Activated CD4-positive, alpha-beta T cell treated with anti-CD3 and anti-CD28 coated beads, Interleukin-10, Interleukin-2, amounts not matched to agents 100 ng/mL and 50 ng/mL, durations not matched to agents 16 hours and 8 hours (primary cell): Measurements from ENCODE around the gene CLIC3.

Experiments used
- DNase-seq: peaks from one replicate; pipeline ENCODE4 v3.0.0-alpha.2; 2020

The CLIC3 gene

DNA sequence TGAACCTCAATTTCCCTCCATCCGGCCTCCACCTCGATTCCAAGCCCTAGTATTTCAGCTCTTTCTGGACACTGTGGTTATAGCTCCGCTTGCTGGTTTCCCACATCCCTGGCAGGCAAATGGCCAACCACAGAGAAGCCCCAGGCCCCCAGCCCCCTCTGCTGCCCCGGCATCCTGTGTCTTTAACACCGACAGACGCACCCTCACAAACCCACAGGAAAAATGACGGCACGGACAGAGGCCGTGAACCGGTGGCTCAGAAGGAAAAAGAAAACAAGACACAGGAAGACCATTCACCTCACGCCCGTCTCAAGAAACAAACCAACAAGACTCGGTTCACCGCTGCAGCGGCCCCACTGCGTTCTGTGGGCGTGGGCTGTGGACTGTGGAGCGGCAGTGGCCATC, 1.5 kb upstream of the CLIC3 start:
- peak; percentile 33 for DNase-seq

DNA sequence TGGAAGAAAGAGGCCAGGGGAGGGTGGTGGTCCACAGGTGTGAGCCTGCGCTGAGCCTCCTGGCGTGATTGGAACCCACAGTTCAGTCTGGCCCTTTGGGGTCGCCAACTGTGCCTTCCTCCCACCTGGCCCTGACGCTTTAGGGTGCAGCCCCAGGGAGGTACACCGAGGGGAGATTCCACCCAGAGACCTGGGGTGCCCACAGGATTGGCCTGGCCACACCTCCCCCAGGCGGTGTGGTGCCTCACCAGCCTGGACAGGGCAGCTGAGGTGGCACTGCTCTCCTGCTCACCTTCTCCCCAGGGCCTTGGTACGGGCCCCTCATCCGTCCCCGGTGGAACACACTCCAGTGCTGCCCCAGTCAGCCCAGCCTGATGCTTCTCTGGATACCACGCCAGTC, 1.0 kb upstream of the CLIC3 start:
- no peak for DNase-seq

DNA sequence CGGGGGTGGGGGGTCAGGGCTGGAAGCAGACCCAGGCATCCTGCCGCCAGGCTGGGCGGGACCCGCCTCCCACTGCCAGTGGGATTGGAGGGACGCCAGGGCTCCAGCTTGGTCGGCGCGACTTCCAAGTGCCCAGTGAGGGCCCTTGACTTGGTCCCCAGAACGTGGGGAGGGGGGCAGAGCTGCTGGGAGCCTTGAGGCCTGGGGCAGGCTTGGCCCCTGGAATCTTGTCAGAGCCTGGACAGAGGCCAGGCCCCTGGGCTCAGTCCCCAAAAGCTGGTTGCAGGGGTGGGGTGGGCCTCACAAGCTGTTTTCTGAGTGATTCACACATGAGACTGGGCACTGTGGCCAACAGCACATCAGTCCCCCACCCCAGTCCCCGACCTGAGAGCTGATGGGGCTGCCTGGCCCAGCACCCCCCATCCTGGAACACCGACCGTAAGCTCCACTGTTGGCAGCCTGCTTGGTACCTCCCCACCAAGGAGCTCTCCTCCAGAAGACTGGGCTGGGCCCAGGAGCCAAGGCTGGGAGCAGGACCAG, 526 bp downstream of the CLIC3 start:
- no peak for DNase-seq

DNA sequence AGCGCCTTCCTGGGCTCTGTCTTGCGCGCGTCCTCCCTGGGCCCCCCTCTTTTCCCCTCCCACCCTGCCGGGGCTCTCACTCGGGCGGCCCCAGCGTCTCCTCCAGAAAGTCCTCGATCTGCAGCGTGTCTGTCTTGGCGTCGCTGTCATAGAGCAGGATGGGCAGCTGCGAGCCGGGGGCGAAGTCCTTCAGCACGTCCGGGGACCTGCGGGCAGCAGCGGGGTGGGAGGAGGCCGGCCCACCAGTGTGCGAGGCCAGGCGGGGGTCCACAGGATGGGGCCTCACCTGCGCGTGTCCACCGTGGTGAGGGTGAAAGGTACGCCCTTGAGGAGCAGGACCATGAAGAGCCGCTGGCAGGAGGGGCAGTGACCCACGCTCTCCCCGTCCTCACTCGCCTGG, 1.0 kb downstream of the CLIC3 start:
- DNase-seq, result no peak

DNA sequence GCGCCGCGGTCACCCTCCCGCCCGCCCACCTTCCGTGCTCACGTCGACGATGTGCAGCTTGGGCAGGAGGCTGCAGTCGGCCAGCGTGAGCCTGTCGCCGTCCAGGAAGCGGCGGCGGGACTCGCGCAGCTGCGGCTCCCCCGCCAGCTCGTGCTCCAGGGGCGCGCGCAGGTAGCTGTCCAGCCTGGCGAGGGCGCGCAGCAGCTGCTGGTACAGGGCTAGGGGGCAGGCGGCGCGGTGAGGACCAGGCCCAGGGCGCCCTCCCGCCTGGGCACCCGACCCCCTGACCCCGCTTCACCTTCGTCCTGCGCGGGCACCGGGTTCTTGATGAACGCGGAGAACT, 1.5 kb downstream of the CLIC3 start:
- DNase-seq, result no peak

DNA sequence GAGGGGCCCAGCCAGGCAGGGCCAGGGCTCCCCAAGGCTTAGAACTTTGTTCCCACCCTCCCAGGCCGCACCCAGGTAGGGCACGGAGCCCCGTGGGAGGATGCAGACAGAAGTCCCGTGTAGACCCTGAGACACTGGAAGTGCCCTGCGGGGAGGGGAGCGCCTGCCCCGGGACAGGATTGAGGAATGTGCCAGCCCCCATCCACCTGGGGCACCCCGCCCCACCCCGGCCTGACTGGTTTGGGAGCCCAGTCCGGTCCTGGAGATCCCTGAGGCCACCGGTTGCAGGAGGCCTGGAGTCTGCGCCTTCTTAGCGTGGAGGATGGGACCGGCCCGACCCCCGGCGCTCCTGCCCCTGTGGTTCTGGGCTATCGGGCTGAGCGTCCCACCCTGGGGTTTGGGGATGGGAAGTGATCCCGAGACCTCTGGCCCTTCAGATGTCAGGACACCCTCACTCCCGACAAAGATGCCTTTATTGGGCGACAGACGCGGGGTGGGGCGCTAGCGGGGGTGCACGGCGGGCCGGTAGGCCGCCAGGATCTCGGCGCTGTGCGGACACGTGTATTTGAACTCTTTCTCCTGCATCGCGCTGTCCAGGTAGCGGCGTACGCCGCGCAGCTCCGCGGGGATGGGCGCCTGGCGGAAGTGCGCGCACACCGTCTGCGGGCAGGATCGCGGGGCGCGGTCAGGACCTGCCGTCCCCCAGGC, 2.0 kb downstream of the CLIC3 start:
- no peak for DNase-seq

DNA sequence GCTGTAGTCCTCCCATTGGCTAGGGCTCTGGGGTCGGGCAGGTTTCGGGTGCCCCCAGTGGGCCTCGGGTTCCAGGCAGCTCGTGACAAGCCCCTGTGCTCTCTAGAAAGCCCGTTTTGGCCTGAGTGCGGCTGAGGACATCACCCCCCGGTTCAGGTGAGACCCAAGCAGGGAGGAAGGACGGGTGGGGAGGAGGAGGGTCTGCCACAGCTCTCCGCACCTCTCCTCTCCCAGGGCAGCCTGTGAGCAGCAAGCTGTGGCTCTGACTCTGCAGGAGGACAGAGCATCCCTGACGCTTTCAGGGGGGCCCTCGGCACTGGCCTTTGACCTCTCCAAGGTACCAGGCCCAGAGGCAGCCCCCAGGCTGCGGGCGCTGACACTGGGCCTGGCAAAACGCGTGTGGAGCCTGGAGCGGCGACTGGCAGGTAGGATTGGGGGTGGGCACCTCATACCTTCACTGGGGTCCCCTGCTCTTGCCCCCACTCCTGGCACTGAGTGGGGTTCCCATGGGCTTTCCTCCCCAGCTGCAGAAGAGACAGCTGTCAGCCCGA, 3.5 kb downstream of the CLIC3 start:
- no peak for DNase-seq

DNA sequence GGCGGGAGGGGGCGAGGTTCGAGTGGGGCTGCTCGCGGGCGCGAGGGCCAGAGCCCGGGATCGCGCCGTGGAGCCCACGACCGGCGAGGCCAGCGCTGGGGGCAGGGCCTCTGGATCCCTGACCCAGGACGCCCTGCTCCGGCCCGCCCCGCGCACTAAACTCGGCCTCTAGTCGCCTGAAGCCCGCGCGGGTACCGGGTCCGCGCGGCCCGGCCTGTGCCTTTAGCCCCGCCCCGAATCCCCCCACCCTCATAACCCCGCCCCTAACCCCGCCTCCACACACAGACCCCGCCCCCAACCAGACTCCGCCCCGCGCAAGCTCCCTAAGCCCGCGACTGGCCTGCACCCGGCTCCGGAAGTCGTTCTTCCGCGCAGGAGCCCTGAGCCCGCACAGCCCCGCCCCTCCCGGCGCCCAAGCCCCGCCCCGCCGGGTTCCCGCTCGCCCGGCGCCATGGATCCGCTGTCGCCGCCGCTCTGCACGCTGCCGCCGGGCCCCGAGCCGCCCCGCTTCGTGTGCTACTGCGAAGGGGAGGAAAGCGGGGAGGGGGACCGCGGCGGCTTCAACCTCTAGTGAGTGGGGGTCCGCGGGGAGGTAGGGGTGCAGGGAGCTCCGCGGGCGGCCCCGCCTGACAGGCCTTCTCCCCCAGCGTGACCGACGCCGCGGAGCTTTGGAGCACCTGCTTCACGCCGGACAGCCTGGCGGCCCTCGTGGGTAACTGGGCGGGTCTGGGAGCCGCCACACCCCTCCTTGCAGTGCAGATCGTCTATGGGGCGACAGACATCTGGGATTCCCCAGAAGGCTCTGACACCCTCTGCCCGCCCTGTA, 4.2 kb downstream of the CLIC3 start, which contains the start of gene PAXX:
PAXX (plus strand) TSS at position 430 of the 826 bp plus-strand sequence; CDS start at position 452, 22 bp downstream.
- DNase-seq, result peak; percentile 97

DNA sequence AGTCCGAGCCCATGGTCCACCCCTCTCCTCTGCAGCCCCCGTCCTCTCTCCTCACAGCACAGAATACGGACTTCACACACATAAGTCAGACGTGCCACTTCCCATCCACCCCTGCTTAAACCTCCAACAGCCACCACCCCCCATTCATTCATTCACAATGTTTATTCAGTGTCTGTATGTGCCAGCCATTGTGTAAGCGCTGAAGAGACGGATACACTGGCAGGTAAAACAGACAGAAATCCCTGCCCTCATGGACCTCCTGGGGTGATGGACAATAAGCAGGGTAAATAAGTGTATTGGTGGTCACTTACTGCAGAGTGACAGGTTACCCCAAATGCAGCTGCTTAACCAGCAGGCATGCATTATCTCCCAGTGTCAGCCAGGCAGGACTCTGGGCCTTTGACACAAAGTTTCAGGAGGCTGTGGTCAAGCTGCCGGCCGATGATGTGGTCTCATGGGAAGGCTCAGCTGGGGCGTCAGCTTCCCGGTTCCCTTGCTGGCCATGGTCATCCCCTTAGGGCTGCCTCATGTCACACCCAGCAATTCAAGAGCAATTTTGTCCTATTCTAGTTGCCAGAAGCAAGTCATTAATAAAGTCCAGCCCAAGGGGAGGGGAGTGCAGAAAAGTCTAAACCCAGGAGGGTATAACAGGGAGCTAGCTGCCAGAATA, 6.0 kb downstream of the CLIC3 start:
- DNase-seq, result no peak

DNA sequence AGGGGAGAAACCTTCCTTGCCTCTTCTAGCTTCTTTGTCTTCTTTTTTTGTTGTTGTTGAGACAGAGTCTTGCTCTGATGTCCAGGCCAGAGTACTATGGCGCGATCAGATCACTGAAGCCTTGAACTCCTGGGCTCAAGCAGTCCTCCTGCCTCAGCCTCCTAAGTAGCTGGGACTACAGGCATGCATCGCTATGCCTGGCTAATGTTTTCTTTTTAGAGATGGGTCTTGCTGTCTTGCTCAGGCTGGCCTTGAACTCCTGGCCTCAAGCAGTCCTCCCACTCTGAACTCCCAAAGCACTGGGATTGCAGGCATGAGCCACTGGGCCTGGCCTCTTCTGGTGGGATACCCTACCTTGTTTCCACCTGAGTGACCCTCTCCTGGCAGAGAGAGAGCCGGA, 7.5 kb downstream of the CLIC3 start:
- DNase-seq, result no peak

DNA sequence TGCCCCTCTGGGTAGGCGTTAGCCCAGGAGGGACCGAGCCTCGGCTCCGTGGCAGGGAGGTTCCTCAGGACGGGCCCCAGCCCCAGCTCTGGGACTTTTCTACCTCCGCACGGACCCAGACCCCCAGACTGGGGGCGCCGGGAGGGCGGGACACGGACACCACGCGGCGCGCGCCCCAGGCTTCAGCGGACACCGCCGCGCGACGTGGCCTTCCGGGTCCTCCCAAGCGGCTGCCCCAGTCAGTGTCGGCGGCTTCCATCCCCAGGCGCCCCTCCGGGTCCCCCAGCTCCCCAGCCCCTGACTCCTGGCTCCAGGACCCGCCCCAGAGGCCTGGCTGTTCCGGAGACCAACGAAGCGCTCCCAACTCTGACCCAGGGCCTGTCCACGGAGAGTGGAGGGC, 10.5 kb downstream of the CLIC3 start:
- no peak for DNase-seq

DNA sequence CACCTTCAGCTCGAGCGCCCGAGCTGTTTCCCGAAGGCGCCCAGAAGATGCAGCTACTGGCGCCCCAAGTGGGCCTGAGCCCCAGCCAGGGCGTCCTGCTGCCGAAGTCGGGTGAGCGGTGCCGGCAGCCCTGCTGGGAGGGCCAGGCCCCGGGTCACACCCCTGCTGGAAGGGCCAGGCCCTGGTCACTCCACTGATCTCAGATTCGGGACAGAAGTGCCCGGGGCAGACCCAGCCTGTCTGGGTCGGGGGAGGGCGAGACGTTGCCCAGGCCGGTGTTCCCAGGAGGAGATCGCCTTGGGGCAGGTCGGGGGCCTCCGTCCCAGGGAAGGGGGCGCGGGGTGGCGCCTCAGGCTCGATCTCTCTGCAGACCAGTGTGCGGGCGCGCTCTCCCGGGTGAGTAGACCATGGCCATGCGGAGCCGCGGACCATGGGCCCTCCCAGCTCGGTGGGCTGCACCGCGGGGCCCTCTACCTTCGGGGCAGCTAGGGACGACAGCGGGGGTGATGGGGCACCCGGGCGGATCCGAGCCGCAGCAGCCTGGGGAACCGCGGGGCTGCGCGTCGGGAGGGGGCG, 11.3 kb downstream of the CLIC3 start:
- DNase-seq, result no peak

DNA sequence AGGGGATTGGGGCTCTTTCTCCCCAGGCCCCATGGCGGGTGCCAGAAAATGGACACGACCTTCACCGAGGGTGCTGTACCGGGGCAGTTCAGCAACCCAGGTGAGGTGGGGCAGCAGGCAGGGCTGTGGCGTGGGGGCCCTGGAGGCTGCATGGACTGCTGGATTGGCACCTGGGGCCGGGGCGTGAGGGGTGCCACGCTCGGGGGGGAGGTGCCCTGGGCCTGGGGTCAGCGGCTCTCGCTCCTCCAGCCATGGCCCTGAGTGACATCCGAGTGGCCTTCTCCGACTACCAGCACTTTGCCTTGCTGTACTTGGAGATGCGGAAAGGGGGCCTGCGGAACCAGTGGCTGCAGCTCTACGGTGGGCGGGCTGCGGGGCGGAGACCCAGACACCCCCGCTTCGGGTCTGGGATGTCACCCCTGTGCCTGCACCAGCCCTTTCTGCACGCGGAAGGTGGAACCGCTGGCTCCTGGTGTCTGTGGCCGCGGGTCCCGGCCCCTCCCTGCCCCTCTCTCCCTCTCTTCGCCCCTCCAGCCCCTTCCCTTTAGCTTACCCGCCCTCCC, 11.8 kb downstream of the CLIC3 start:
- no peak for DNase-seq

DNA sequence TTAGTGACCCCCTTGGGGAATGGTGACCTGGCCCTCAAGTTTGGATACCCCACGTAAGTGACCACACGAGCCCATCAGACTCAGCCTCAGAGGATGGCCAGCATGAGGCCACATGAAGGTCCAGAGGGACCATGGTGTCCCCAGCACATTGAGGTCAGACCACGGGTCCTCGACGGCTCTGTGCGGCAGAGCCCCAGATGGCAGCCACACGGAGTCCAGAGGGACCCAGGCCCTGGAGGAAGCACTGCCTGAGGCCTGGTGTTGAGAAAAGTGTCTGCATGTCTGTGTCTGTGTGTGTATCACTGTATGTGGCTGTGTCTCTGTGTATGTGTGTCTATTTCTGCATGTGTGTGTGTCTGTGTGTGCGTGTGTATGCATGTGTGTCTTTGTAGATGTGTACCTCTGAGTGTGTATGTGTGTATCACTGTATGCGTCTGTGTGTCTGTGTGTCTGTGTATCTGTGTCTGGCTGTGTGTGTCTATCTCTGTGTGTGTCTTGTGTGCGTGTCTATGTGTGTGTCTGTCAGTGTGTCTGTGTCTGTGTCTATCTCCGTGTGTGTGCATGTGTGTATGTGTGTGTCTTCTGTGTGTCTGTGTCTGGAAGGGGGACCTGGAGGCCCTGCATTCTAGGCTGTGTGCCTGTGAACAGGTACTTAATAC, 12.6 kb downstream of the CLIC3 start:
- no peak for DNase-seq

DNA sequence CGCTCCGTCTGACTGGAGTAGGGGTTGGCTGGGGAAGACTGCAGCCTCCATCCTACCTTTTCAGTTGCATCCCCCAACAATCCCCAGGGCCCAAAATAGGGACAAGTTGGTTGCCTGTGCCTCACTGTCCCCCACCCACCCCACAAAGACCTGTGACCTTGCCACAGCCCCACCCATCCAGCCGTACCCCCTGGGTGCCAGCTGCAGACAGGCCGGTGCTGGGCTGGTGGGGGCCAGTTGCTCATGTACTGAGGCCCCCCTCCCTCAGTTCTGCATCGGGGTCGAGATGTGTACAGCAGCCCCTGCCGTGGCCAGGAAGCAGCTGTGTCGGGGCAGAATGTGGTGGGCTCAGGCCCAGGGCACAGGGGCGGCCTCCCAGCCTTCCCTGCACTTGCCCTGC, 13.2 kb downstream of the CLIC3 start:
- no peak for DNase-seq

DNA sequence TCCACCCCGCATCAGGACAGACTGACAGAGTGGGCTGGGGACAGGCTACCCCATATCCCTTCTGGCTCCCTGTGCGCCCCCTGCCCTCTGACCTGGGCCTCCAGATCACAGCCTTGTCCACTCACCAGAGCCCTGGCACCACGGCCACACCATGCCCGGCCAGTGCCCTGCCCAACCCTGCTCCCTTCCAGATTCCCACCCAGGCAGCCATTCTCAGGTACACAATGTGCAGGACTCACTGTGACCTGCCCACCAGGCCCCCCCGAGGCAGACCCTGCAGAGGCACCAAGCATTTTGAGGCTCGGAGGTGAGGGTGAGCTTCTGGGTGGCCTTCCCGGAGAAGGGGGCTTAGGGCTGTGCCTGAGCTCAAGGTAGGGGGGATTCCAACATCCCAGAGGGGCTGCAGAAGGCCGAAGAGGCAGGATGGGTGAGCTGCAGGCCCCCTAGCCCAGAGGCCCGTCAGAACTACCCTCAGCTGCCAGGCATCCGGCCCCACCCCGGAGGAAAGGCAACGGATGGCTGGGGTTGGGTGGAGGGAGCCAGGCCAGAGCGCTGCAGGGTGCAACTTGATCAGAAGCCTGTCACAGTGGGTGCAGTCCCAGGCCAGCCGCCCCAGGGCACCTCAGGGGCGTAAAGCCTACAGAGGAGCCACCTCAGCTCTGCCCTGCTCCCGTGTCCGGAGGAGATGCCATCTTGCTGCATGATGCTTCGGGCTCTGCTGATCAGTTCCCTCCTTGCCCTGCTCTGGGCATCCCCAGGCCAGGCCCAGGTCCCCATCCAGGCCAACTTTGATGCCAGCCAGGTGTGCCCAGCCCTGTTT, 13.9 kb downstream of the CLIC3 start, which contains the start of gene LCNL1:
LCNL1 (plus strand) TSS at position 762 of the 820 bp plus-strand sequence. CDS start 594 bp downstream, outside the sequence.
- no peak for DNase-seq

DNA sequence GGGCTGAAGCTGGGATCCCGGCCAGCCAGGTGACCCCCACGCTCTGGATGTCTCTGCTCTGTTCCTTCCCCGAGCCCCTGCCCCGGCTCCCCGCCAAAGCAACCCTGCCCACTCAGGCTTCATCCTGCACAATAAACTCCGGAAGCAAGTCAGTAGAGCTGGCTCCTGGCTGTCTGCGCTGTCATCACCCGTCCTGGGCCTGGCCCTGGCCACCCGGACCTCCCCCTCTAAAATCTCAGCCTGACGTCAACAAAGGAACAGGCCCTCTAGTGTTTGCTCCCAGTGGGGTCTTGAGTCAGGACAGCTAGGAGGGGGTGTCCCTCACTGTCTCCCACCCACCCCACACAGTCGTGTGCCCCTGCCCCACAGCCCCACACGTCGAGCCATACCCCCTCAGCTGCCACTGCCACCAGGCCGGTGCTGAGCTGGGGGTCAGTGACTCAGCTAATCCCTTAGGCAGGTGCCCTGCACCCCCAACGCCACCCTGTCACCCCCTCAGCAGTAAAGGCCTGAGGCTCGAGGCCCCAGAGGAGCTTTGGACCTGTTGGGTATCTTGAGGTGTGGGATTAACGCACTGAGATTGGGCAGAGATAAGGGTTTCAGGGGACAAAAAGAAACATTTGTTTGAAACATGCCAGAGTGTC, 14.7 kb downstream of the CLIC3 start:
- no peak for DNase-seq

DNA sequence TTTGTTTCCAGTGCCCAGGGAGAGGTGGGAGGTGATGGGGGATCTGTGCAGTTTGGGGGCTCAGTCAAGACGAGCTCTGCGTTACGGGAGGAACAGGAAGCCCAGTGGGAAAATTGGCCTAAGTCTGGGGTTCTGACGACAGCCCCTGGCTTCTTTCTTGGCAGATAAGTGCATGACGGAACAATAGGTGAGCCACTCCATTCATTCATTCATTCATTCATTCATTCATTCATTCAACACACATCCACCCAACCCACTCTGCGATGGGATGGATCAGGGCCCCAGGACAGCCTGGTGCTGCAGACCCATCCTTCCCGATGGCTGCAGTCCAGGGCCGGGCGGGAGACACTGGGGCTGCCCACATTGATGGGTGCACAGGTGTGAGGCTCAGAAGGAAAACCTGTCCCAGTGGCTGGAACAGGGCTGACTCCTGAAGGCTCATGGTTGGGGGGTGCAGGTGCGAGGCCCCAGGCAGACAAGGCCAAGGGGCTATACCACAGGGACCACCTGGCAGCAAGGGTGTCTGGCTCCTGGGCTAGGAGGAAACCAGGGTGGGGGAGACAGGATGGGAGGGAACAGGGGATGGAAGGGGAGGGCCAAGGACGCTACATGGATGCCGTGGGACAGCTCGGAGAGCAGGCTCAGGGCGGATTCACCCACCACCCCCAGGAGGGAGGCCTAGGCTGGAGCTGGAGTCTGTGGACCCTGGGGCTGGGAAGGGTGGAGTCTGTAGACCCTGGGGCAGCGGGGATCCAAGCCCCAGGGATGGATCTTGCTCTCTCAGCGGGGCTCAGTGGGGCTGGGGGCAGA, 15.5 kb downstream of the CLIC3 start:
- no peak for DNase-seq

DNA sequence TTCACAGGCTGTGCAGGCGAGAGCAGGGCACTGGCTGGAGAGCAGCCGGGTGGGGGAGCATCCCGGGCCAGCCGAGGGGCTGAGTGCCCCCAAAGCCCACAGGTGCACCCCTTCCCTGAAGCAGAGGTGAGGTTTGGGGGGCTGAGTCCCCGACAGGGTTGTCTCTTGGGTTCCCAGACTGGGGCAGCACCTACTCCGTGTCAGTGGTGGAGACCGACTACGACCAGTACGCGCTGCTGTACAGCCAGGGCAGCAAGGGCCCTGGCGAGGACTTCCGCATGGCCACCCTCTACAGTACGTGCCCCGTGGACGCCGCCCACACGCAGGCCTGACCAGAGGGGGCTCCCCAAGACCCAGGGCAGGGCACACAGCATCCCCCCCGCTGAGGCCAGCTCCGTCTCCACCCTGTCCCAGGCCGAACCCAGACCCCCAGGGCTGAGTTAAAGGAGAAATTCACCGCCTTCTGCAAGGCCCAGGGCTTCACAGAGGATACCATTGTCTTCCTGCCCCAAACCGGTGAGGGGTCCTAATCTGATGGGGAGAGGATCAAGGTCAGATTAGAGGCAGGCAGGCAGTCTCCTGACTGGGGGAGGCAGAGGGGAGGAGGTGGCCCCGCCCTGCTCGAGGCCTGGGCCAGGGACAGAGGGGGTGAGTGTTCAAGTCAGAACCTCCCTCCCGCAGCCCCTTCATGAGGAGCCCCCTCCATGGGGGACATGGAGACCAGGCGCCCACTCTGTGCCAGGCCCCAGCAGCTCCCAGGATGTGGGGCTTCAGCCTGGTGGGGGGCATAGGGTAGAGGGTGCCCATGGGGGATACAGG, 16.4 kb downstream of the CLIC3 start:
- no peak for DNase-seq
